ENCODE results near the gene PLCL2. TPM values are rescaled to one million over a fixed set of nuclear protein-coding genes. Genes with fewer than 3 reads are reported as not detected.

Gene PLCL2
- total RNA-seq, 2 donors from 2014 or later: 5.3 to 14.5 TPM

GRCh38 chr3:17028363-17028762 is 143.6 kb downstream of the PLCL2 start:
- Histone ChIP-seq H3K27me3 (replicated peaks; ENCODE audit: insufficient read depth) (no peaks in the 10 kb centered on the region), H3K27ac (no peak overlapping the region), H3K4me3 (no peak overlapping the region), H3K36me3 (no peaks in the 10 kb centered on the region), H3K9me3 (no peaks in the 10 kb centered on the region), H3K4me1 (replicated peaks) (no peaks in the 10 kb centered on the region)
- TF ChIP-seq POLR2AphosphoS5 (IDR thresholded peaks at IDR 0.05) (no peak), POLR2A (IDR thresholded peaks at IDR 0.05) (no peak), CTCF (IDR thresholded peaks at IDR 0.05) (no peak)
- no peak for DNase-seq (ENCODE audit: low spot score)
- 98% methylated on average over 4 of the region's 4 CpGs for WGBS
- intact Hi-C loops (cut with DNase I): no loop called here

- WGBS: 68% methylated on average over 3 of the region's 3 CpGs
- Histone ChIP-seq H3K27ac (no peak overlapping the region), H3K4me3 (no peak overlapping the region), H3K36me3 (no peaks in the 10 kb centered on the region), H3K4me1 (replicated peaks) (no peaks in the 10 kb centered on the region), H3K27me3 (replicated peaks; ENCODE audit: insufficient read depth) (no peaks in the 10 kb centered on the region), H3K9me3 (no peaks in the 10 kb centered on the region)
- TF ChIP-seq POLR2AphosphoS5 (IDR thresholded peaks at IDR 0.05) (no peak), CTCF (IDR thresholded peaks at IDR 0.05) (no peak), POLR2A (IDR thresholded peaks at IDR 0.05) (no peak)
- intact Hi-C loops (cut with DNase I): loop anchor here (5.0 to 10.0 kb wide), 2 partner anchors 204 to 428 kb away; no protein-coding TSS in a partner anchor
- no peak for DNase-seq (ENCODE audit: low spot score)
Measured at GRCh38 chr3:17030438-17030837, 145.7 kb downstream of the PLCL2 start.

GRCh38 chr3:17030956-17031652 is 146.3 kb downstream of the PLCL2 start:
- Histone ChIP-seq H3K4me1 (replicated peaks) (no peaks in the 10 kb centered on the region), H3K4me3 (no peak overlapping the region), H3K9me3 (no peaks in the 10 kb centered on the region), H3K27ac (no peak overlapping the region), H3K36me3 (no peaks in the 10 kb centered on the region), H3K27me3 (replicated peaks; ENCODE audit: insufficient read depth) (no peaks in the 10 kb centered on the region)
- intact Hi-C loops (cut with DNase I): loop anchor here (5.0 to 10.0 kb wide), 2 partner anchors 204 to 429 kb away; no protein-coding TSS in a partner anchor
- no peak for DNase-seq (ENCODE audit: low spot score)
- WGBS: 74% methylated on average over 4 of the region's 4 CpGs
- TF ChIP-seq CTCF (IDR thresholded peaks at IDR 0.05): no peak
- no peak for TF ChIP-seq POLR2A (IDR thresholded peaks at IDR 0.05)
- no peak for TF ChIP-seq POLR2AphosphoS5 (IDR thresholded peaks at IDR 0.05)

- intact Hi-C loops (cut with DNase I): loop anchor here (5.0 to 10.0 kb wide), 2 partner anchors 202 to 430 kb away; no protein-coding TSS in a partner anchor
- H3K27ac ChIP-seq: no peak overlapping the region
- H3K27me3 ChIP-seq (replicated peaks; ENCODE audit: insufficient read depth): no peaks in the 10 kb centered on the region
- H3K9me3 ChIP-seq: no peaks in the 10 kb centered on the region
- WGBS: 64% methylated on average over 3 of the region's 3 CpGs
- DNase-seq (ENCODE audit: low spot score): no peak
- TF ChIP-seq CTCF (IDR thresholded peaks at IDR 0.05) (peak in 3 of 4 experiments; percentile 31 to 61 (median 54)), POLR2AphosphoS5 (IDR thresholded peaks at IDR 0.05) (no peak), POLR2A (IDR thresholded peaks at IDR 0.05) (no peak)
- no peak overlapping the region for H3K4me3 ChIP-seq
- no peaks in the 10 kb centered on the region for H3K36me3 ChIP-seq
- H3K4me1 ChIP-seq (replicated peaks): no peaks in the 10 kb centered on the region
Measured at GRCh38 chr3:17032407-17033034, 147.8 kb downstream of the PLCL2 start.

Data from prostate gland (tissue), 2 donors.